ENCODE measurements around the gene TMEM97. TPM values are rescaled to one million over a fixed set of nuclear protein-coding genes. Genes with fewer than 3 reads are reported as not detected.

The TMEM97 gene
- polyA plus RNA-seq, 1 donor, result 31.0 TPM

GRCh38 chr17:28315846-28316705 is 2.9 kb upstream of the TMEM97 start:
- Histone ChIP-seq H3K4me1 (ENCODE audit: control insufficient read depth, insufficient read depth, low read length) (peaks cover 5% of the 10 kb centered on the region), H3K36me3 (ENCODE audit: control insufficient read depth, insufficient read depth, low read length) (no peaks in the 10 kb centered on the region), H3K4me3 (ENCODE audit: low read length) (no peak overlapping the region), H3K27ac (ENCODE audit: low read length) (no peak overlapping the region), H3K27me3 (ENCODE audit: control insufficient read depth, insufficient read depth, low read length) (no peaks in the 10 kb centered on the region), H3K9me3 (ENCODE audit: control insufficient read depth, low read depth, low read length) (no peaks in the 10 kb centered on the region)
- DNase-seq, result no peak
- no CpG with 5 or more reads among the region's 4 CpGs for WGBS (ENCODE audit: insufficient coverage, low lambda C conversion rate)

- no peaks in the 10 kb centered on the region for H3K36me3 ChIP-seq (ENCODE audit: control insufficient read depth, insufficient read depth, low read length)
- H3K9me3 ChIP-seq (ENCODE audit: control insufficient read depth, low read depth, low read length), result no peaks in the 10 kb centered on the region
- H3K27me3 ChIP-seq (ENCODE audit: control insufficient read depth, insufficient read depth, low read length), result no peaks in the 10 kb centered on the region
- no peak overlapping the region for H3K27ac ChIP-seq (ENCODE audit: low read length)
- H3K4me3 ChIP-seq (ENCODE audit: low read length), result no peak overlapping the region
- no peak for DNase-seq
- peaks cover 5% of the 10 kb centered on the region for H3K4me1 ChIP-seq (ENCODE audit: control insufficient read depth, insufficient read depth, low read length)
- WGBS (ENCODE audit: insufficient coverage, low lambda C conversion rate), result 81% methylated on average over 6 of the region's 21 CpGs
Observed at GRCh38 chr17:28317099-28317965, 1.7 kb upstream of the TMEM97 start.

GRCh38 chr17:28317966-28318758 is 838 bp upstream of the TMEM97 start:
- Histone ChIP-seq H3K4me3 (ENCODE audit: low read length) (peak overlapping the region; percentile 59), H3K4me1 (ENCODE audit: control insufficient read depth, insufficient read depth, low read length) (peaks cover 7% of the 10 kb centered on the region), H3K27me3 (ENCODE audit: control insufficient read depth, insufficient read depth, low read length) (no peaks in the 10 kb centered on the region), H3K27ac (ENCODE audit: low read length) (peak overlapping the region; percentile 28), H3K36me3 (ENCODE audit: control insufficient read depth, insufficient read depth, low read length) (no peaks in the 10 kb centered on the region), H3K9me3 (ENCODE audit: control insufficient read depth, low read depth, low read length) (no peaks in the 10 kb centered on the region)
- peak in 1 of 2 donors; percentile 29 for DNase-seq
- WGBS (ENCODE audit: insufficient coverage, low lambda C conversion rate), result no CpG with 5 or more reads among the region's 40 CpGs

GRCh38 chr17:28319598-28319935 is 567 bp downstream of the TMEM97 start:
- no peaks in the 10 kb centered on the region for H3K27me3 ChIP-seq (ENCODE audit: control insufficient read depth, insufficient read depth, low read length)
- no peaks in the 10 kb centered on the region for H3K9me3 ChIP-seq (ENCODE audit: control insufficient read depth, low read depth, low read length)
- no CpG with 5 or more reads among the region's 7 CpGs for WGBS (ENCODE audit: insufficient coverage, low lambda C conversion rate)
- no peak for DNase-seq
- peak overlapping the region; percentile 59 for H3K4me3 ChIP-seq (ENCODE audit: low read length)
- peaks cover 17% of the 10 kb centered on the region for H3K4me1 ChIP-seq (ENCODE audit: control insufficient read depth, insufficient read depth, low read length)
- peak overlapping the region; percentile 72 for H3K27ac ChIP-seq (ENCODE audit: low read length)
- no peaks in the 10 kb centered on the region for H3K36me3 ChIP-seq (ENCODE audit: control insufficient read depth, insufficient read depth, low read length)

- DNase-seq, result no peak
- WGBS (ENCODE audit: insufficient coverage, low lambda C conversion rate), result 100% methylated on average over 1 of the region's 8 CpGs
- H3K27ac ChIP-seq (ENCODE audit: low read length), result no peak overlapping the region
Observed at GRCh38 chr17:28320215-28321061, 1.4 kb downstream of the TMEM97 start.

DNA sequence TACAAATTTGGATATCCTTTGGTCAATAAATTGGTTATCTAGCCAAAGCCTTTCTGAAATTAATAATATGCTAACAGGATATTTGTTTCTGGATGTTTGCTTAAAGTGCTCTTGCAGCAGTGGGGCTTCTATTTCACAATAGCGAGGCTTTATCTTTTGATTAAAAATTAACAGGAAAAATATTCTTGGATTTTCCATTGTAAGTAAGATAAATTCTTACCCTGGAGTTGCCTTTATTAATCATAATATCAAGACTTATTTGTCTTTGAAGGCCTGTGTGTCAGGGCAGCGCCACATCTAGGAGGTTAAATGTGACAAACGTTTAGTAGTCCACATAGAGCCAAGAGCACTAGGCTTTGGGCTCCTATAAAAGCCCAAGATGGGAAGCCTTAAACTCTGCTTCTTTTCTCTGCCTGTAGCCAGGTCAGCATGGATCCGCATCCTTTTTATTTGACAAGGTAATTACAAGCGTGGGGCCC is 5.3 kb downstream of the TMEM97 start:
- WGBS (ENCODE audit: insufficient coverage, low lambda C conversion rate), result no CpG with 5 or more reads among the region's 5 CpGs
- no peaks in the 10 kb centered on the region for H3K9me3 ChIP-seq (ENCODE audit: control insufficient read depth, low read depth, low read length)
- no peak overlapping the region for H3K4me3 ChIP-seq (ENCODE audit: low read length)
- H3K27me3 ChIP-seq (ENCODE audit: control insufficient read depth, insufficient read depth, low read length), result no peaks in the 10 kb centered on the region
- no peak for DNase-seq
- peaks cover 27% of the 10 kb centered on the region for H3K36me3 ChIP-seq (ENCODE audit: control insufficient read depth, insufficient read depth, low read length)
- peaks cover 31% of the 10 kb centered on the region for H3K4me1 ChIP-seq (ENCODE audit: control insufficient read depth, insufficient read depth, low read length)
- no peak overlapping the region for H3K27ac ChIP-seq (ENCODE audit: low read length)

More at GRCh38 chr17:28320215-28321061, 1.4 kb downstream of the TMEM97 start:
- no peaks in the 10 kb centered on the region for H3K9me3 ChIP-seq (ENCODE audit: control insufficient read depth, low read depth, low read length)
- no peaks in the 10 kb centered on the region for H3K27me3 ChIP-seq (ENCODE audit: control insufficient read depth, insufficient read depth, low read length)
- peaks cover 2% of the 10 kb centered on the region for H3K36me3 ChIP-seq (ENCODE audit: control insufficient read depth, insufficient read depth, low read length)
- H3K4me3 ChIP-seq (ENCODE audit: low read length), result peak overlapping the region; percentile 59
- H3K4me1 ChIP-seq (ENCODE audit: control insufficient read depth, insufficient read depth, low read length), result peaks cover 26% of the 10 kb centered on the region

DNA sequence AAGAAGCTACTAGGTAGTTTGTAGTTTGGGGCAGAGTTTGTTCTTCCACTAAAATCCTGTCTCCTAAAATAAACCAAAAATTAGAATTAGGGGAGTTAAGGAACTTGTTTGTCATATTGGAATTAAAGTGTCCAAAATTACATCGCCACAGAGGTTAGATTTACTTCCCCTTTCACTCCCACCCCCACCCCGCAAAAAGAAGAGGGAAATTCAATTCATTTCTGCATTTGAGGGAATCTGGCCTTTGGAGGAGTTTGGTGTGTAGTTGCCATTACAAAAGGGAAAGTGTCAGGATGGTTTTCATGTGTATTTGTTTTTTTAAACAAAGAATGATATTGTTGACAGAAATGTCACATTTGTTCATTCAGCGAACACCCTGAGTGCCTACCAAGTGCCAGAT is 5.8 kb downstream of the TMEM97 start:
- WGBS (ENCODE audit: insufficient coverage, low lambda C conversion rate), result no CpG with 5 or more reads among the region's 3 CpGs
- H3K4me3 ChIP-seq (ENCODE audit: low read length), result no peak overlapping the region
- H3K36me3 ChIP-seq (ENCODE audit: control insufficient read depth, insufficient read depth, low read length), result peaks cover 30% of the 10 kb centered on the region
- H3K9me3 ChIP-seq (ENCODE audit: control insufficient read depth, low read depth, low read length), result no peaks in the 10 kb centered on the region
- H3K4me1 ChIP-seq (ENCODE audit: control insufficient read depth, insufficient read depth, low read length), result peaks cover 31% of the 10 kb centered on the region
- no peak for DNase-seq
- no peak overlapping the region for H3K27ac ChIP-seq (ENCODE audit: low read length)
- no peaks in the 10 kb centered on the region for H3K27me3 ChIP-seq (ENCODE audit: control insufficient read depth, insufficient read depth, low read length)

- no peak for DNase-seq
- no peak overlapping the region for H3K27ac ChIP-seq (ENCODE audit: low read length)
- peaks cover 30% of the 10 kb centered on the region for H3K36me3 ChIP-seq (ENCODE audit: control insufficient read depth, insufficient read depth, low read length)
- no peak overlapping the region for H3K4me3 ChIP-seq (ENCODE audit: low read length)
- no peaks in the 10 kb centered on the region for H3K27me3 ChIP-seq (ENCODE audit: control insufficient read depth, insufficient read depth, low read length)
- H3K9me3 ChIP-seq (ENCODE audit: control insufficient read depth, low read depth, low read length), result no peaks in the 10 kb centered on the region
- peaks cover 31% of the 10 kb centered on the region for H3K4me1 ChIP-seq (ENCODE audit: control insufficient read depth, insufficient read depth, low read length)
- no CpG with 5 or more reads among the region's 5 CpGs for WGBS (ENCODE audit: insufficient coverage, low lambda C conversion rate)
Observed at GRCh38 chr17:28325211-28325610, 6.2 kb downstream of the TMEM97 start.

DNA sequence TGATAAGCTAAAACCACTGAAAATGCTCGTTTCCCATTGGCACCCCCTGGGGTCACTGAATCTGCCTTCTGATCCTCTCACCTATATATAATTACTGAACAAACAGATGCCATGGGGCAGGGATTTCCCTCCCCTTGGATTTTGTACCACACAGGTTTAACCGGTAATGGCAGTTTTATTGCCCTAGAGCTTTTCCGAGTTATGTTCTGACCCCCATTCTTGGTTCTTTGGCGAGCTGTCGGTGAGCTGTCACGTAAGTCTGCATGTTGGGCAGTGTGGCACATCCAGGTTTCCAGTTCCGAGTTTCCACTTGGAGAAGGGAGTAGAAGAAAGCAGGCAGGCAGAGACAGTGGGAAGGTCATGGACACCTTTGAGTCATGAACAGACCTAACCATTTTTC is 7.1 kb downstream of the TMEM97 start:
- Histone ChIP-seq H3K27ac (ENCODE audit: low read length) (no peak overlapping the region), H3K4me1 (ENCODE audit: control insufficient read depth, insufficient read depth, low read length) (peaks cover 31% of the 10 kb centered on the region), H3K4me3 (ENCODE audit: low read length) (no peak overlapping the region), H3K9me3 (ENCODE audit: control insufficient read depth, low read depth, low read length) (no peaks in the 10 kb centered on the region), H3K36me3 (ENCODE audit: control insufficient read depth, insufficient read depth, low read length) (peaks cover 37% of the 10 kb centered on the region), H3K27me3 (ENCODE audit: control insufficient read depth, insufficient read depth, low read length) (no peaks in the 10 kb centered on the region)
- peak; percentile 47 to 75 for DNase-seq
- WGBS (ENCODE audit: insufficient coverage, low lambda C conversion rate), result 20% methylated on average over 1 of the region's 7 CpGs

Data from large intestine (tissue), 3 donors.